HG02588 (cell line): ENCODE measurements around the gene AWAT2.
"Not testable (repeated sequence)": the region's sequence is repeated elsewhere in the genome, so short reads cannot be mapped to it uniquely, and the experiment has no call there.

Experiments
- ATAC-seq: cut with Tn5 transposase; IDR thresholded peaks from one replicate; pipeline ENCODE4 v1.9.1; 2021; ENCODE audit warnings: mild to moderate bottlenecking, moderate library complexity; ENCODE audit not compliant: unreplicated experiment

Gene AWAT2

GRCh38 chrX:70001708-70002341 is 47.9 kb downstream of the AWAT2 start:
- no peak for ATAC-seq

DNA sequence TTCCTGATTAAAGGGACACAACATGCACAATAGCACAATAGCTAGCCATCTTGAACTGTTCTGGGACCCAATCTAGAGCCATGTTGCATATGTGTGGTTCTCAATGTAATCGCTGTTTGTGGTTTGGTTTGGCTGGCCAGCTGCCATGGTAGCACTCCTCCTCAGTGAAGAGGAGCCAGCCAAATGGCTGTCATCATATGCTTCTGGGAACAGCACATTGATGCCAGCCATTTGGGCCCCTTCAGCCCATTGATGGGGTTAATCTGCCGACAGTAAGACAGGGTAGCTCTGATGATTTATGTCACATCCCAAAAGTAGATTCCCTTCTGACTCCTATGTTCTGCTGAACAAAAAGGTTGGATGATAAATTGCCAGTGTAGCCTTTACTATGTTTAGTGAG is 48.5 kb downstream of the AWAT2 start:
- no peak for ATAC-seq

DNA sequence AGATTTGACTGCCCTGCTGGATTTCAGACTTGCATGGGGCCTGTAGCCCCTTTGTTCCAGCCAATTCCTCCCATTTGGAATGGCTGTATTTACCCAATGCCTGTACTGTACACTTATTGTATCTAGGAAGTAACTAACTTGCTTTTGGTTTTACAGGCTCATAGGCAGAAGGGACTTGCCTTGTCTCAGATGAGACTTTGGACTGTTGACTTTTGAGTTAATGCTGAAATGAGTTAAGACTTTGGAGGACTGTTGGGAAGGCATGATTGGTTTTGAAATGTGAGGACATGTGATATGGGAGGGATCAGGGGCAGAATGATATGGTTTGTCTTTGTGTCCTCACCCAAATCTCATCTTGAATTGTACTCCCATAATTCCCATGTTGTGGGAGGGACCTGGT is 51.4 kb downstream of the AWAT2 start:
- not testable (repeated sequence) for ATAC-seq

DNA sequence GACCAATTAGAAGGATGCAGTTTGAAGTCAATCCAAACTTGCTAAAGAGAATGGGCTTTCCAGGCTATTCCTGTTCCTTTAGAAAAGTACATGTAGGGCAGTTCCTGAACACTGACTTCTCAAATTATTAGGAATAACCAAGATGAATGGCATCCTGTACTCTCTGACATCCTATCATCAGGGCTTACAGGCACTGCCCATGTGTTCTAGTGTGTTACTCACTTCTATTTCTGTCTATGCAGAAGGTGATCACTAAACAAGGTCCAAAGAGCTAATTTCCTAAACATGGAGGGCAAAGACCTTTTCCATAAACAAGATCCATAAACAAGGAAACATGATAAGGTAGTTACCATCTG is 53.6 kb downstream of the AWAT2 start:
- no peak for ATAC-seq

DNA sequence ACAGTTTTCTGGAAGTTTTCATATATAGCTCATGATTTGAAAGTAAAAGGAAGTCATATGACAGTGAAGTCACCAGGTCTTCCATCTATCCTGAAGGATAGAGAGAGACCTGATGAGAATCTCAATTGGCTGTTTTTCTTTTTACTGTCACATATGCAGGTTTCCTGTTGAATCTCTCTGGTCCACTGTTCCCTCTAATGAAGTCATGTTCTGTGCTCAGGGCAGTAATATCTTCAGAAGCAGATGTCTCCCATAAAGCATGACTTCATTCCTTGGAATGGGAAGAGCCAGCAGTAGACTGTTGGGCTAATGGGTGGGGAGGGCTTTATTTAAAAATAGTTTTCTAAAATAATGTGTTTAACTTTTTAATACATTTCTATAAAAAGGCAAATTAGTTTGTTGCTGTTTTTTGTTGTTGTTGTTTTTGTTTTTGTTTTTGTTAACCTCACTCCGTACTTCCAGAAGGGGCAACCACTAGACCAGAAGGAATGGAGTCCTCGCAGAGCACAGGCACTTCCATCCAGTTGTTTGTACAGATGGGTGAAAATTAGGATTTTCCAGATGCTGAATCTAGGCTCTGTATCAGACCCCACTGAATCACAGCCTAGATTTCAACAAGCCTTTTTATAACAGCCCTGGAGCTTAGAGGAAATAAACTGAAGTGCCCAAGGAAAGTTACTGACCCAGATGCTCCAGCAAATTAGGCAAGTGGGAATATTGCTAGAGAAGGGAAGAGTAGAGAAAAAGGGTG is 54.2 kb downstream of the AWAT2 start:
- ATAC-seq, result no peak

DNA sequence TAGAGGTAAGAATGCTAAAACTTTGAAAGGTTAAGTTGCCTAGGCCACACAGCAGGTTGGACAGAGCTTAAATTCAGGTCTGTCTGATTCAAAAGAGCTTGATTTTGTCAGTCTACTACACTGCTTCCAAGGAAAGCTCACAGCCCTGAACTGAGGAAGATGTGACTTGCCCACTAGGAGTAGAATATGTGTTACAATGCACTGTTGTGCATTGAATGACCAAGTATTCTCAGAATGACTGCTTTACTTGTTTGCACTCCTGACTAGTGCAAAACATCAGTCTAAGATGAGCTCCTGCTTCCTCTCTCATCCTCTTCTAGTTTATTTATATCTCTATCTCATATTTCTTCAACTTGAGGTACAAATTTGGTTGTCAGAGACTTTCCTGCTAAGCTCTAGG is 56.2 kb downstream of the AWAT2 start:
- no peak for ATAC-seq

GRCh38 chrX:69991685-69992084 is 58.1 kb downstream of the AWAT2 start:
- no peak for ATAC-seq
